Neural cell (in vitro differentiated cells): ENCODE results near the gene MERTK.

Source experiments
- CTCF ChIP-seq: fragments of 450-650 bp; IDR thresholded peaks from 2 replicates; pipeline ENCODE4 v1.5.1; 2014; ENCODE audit warnings: antibody characterized with exemption, mild to moderate bottlenecking, moderate library complexity; ENCODE audit not compliant: poor library complexity, severe bottlenecking
- EP300 ChIP-seq: fragments of 450-650 bp; conservative IDR thresholded peaks from 2 replicates; pipeline ENCODE4 v1.6.1; 2014; ENCODE audit warnings: antibody characterized with exemption, mild to moderate bottlenecking, moderate library complexity; ENCODE audit not compliant: poor library complexity, severe bottlenecking
- EZH2 ChIP-seq: fragments of 200-600, 300-800 bp; shearing (Covaris generic), sonication (generic); IDR thresholded peaks from 2 replicates; pipeline ENCODE4 v1.6.1; 2014; ENCODE audit warnings: antibody characterized with exemption, low read length, borderline replicate concordance, mild to moderate bottlenecking; ENCODE audit not compliant: insufficient read depth, poor library complexity, severe bottlenecking
- POLR2AphosphoS5 ChIP-seq: IDR thresholded peaks from 2 replicates; pipeline ENCODE4 v1.6.1; 2012
- RAD21 ChIP-seq: fragments of 450-650 bp; conservative IDR thresholded peaks from 2 replicates; pipeline ENCODE4 v1.6.1; 2014; ENCODE audit warnings: antibody characterized with exemption, mild to moderate bottlenecking, moderate library complexity
- REST ChIP-seq: IDR thresholded peaks from 2 replicates; pipeline ENCODE4 v1.6.1; 2012; ENCODE audit warnings: borderline replicate concordance
- SMC3 ChIP-seq: fragments of 450-650 bp; conservative IDR thresholded peaks from 2 replicates; pipeline ENCODE4 v1.6.1; 2014; ENCODE audit warnings: antibody characterized with exemption, mild to moderate bottlenecking, moderate library complexity; ENCODE audit not compliant: poor library complexity

GRCh38 chr2:111897924-111898702, at the start of gene MERTK:
- TF ChIP-seq EZH2 (no peak), CTCF (peak; percentile 73), EP300 (peak; percentile 13), POLR2AphosphoS5 (peak; percentile 21), RAD21 (peak; percentile 61), SMC3 (peak; percentile 60), REST (no peak)
